HPDE6-E6E7 (cell line): Measurements from ENCODE around the gene SMARCB1.
"Not testable (repeated sequence)": the region's sequence is repeated elsewhere in the genome, so short reads cannot be mapped to it uniquely, and the experiment has no call there.

Source experiments
- DNase-seq: peaks from one replicate; pipeline ENCODE4 v3.0.0; 2011; ENCODE audit warnings: missing footprints; ENCODE audit errors: extremely low spot score

The SMARCB1 gene

DNA sequence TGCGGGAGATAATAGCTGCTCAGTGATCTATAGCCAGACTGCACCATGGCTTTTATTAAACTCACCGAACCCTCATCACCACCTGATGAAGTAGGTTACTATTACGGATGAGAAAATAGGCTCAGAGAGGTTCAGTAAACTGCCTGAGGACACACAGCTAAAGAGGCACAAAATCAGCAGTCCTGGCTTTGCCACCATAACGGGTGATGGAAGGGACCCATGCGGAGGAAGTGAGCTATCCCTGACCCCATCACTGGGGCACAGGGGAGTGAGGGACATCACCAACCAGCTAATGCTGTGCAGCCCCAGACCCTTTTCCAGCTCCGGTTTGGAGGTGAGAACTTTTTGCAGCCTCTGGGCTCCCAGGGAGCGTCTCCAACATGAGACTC, 59.3 kb downstream of the SMARCB1 start:
- DNase-seq, result no peak

DNA sequence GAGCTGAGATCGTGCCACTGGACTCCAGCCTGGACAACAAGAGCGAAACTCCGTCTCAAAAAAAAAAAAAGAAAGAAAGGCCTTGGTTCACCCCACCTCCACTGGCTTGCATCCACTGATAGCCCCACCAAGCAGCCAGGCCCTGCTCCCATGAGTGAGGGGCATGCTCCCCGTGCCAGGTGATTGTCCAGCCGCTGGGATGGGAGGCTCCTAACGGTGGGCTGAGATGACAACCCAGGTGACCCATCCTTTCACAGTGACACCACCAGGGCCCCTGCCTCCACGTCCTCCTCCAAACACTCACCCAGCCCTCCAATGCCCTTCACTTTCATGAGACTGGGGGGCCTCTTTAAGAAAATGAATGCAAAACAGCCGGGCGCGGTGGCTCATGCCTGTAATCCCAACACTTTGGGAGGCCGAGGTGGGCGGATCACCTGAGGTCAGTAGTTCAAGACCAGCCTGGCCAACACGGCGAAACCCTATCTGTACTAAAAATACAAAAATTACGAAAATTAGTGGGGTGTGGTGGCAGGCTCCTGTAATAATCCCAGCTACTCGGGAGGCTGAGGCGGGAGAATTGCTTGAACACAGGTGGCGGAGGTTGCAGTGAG, 60.6 kb downstream of the SMARCB1 start:
- no peak for DNase-seq

DNA sequence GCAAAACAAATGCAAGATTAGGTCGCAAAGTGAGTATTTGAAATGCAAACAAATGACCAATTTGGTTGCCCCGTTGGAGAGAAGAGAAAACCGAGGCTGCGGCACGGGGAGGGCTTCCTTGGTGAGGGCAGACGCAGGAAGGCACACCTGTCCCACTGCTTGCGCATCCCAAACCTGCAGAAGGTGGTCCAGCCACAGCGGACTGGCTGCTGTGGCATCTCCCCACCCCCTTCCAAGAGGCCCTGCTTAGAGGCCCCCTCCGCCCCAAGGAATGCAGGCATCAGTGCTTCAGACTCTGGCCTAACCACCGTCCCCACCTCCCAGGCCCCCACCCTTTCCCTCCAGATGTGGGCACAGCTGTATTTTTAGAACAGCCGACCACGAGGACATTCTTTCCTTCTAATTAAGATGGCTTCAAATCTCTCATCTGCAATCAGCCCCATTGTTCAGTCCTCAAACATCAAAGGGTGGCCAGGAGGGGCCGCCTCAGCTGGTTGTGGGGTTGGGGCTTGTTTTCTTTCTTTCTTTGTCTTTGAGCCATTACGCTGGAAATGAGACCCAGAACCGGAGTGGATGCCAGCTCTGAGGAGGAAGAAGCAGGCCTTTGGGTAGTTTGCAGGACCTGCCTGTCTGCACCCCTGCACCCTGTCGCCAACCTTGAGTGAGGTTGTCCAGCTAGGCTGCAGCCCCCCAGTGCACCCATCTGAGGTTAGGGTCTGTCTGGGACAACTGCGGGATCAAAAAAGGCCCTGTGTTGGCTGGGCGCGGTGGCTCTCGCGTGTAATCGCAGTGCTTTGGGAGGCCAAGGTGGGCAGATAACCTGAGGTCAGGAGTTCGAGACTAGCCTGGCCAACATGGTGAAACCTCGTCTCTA, 61.5 kb downstream of the SMARCB1 start:
- DNase-seq, result no peak

- DNase-seq, result peak; percentile 78
Observed at GRCh38 chr22:23849009-23850006, 62.5 kb downstream of the SMARCB1 start.

- no peak for DNase-seq
Observed at GRCh38 chr22:23850136-23850611, 63.4 kb downstream of the SMARCB1 start.

DNA sequence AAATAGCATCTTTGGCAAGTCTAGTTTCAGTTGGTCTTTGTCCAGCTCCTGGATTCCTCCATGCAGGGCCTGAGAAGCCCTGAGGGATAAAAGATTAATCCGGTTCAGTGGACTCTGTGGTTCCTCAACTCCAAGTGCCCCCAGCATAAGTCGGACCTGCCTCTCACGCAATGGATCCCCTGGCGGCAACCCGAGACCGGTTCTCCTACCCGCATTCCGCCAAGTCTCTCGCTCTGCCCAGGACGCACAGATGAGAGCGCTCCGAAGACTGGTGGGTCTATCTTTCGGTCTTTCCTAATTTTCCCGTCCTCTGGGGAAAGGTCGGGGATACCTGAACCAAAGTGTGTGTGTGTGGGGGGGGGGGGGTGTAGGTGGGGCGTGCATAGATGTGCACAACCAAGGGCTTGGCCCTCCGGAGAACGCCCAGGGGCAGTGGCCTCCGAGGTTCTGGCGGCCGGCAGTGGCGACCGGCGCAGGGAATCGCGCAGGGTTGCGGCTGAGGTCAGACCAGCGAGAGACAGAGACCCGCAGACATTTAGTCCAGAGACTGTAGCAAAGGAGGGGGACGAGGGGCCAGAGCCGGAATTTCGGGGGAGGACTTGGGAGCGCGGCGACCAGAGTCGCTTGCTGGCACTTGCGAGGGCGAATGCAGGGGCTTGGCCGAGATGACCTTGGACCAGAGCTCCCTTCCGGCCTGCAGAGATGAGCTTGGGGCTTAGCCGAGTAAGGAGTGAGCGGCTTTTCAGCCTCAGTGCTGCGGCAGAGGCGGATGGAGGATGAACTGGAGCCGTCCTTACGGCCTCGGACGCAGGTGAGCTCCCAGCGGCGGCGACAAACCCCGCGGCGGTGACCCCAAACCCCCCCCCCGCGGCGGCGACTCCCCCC, 70.2 kb downstream of the SMARCB1 start:
- DNase-seq, result no peak

GRCh38 chr22:23857606-23858483, 71.1 kb downstream of the SMARCB1 start, which contains the start of gene SLC2A11:
Gene SLC2A11 (plus strand): TSS chr22:23857875. CDS start chr22:23858000, 125 bp downstream.
- peak; percentile 94 for DNase-seq

- no peak for DNase-seq
Observed at GRCh38 chr22:23858484-23858815, 71.7 kb downstream of the SMARCB1 start.

DNA sequence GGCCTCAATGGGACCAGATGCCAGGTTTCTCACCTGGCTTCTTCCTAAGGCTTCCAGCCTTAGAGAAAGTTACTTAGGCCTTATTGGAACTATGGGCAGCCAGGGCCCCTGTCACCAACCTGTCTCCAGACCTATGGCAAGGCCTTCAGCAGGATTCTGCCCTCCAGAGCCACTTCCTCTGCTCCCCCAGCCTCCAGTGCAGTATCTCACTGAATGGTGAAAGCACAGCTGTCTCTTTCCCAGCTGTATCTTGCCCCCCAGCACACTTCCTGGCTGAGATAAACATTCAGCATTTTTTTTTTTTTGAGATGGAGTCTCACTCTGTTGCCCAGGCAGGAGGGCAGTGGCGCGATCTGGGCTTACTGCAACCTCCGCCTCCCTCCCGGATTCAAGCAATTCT, 72.4 kb downstream of the SMARCB1 start:
- no peak for DNase-seq

GRCh38 chr22:23860187-23860586, 73.4 kb downstream of the SMARCB1 start:
- not testable (repeated sequence) for DNase-seq

DNA sequence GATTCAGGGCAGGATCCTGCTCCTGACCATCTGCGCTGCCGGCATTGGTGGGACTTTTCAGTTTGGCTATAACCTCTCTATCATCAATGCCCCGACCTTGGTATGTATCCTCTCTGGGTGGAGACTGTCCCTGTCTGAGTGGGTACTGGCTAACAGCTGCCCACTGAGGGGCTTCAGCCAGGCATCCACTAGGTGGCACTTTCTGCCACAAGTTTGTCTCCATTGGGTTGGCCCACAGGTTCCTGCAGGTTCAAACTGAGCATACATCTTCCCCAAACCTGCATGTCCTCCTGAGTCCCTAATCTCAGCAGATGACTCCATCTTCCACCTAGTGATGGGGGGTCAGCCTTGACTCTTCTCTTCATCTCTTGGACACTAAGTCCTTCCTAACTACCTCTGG, 75.3 kb downstream of the SMARCB1 start:
- DNase-seq, result peak; percentile 44

DNA sequence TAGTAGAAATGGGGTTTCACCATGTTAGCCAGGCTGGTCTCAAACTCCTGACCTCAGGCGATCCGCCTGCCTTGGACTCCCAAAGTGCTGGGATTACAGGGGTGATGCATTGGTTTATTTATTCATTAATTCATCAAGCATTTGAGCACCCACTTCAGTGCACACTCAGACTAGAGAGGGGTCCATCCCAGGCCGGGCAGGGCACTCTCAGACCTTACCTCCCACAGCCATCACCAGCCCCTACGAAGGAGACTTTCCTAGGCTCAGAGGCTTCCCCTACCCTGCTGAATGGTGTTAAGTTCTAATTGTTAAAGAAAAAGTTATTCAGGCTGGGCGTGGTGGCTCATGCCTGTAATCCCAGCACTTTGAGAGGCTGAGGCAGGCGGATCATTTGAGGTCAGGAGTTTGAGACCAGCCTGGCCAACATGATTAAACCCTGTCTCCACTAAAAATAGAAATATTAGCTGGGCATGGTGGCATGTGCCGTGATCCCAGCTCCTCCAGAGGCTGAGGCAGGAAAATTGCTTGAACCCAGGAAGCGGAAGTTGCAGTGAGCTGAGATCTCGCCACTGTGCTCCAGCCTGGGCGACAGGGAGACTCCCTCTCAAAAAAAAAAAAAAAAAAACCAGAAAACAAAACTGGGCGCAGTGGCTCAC, 77.9 kb downstream of the SMARCB1 start:
- DNase-seq, result not testable (repeated sequence)

DNA sequence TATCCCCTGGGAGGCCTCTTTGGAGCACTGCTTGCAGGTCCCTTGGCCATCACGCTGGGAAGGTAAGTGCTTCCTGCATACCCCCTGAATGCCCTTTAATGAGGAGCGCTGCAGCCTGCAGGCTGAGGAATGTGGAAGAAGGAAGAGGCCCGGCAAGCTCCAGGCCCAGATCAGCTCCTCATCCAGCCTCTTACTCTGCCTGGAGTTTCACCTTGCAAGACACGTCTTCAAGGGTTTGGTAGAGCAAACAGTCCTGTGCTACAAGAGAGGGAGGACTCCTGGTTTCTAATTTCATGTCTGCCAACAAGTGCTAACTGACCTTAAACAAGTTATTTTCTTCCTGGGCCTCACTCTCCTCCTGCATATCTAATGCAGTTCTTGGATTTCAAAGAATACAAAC, 81.8 kb downstream of the SMARCB1 start:
- DNase-seq, result no peak

DNA sequence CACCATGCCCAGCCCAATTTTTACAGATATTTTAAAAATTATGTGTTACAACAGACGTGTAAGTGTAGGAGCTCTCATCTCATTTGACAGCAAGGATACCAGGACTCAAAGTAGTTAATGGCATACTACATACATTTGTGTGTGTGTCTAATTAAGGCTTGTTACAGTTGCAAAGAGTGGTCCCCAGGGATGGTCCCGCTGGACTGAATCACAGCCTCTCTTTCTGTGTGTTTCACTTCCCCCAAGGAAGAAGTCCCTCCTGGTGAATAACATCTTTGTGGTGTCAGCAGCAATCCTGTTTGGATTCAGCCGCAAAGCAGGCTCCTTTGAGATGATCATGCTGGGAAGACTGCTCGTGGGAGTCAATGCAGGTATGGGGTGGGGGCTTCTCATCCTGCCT, 88.1 kb downstream of the SMARCB1 start:
- DNase-seq, result no peak

GRCh38 chr22:23875801-23876200, 89.0 kb downstream of the SMARCB1 start:
- no peak for DNase-seq

DNA sequence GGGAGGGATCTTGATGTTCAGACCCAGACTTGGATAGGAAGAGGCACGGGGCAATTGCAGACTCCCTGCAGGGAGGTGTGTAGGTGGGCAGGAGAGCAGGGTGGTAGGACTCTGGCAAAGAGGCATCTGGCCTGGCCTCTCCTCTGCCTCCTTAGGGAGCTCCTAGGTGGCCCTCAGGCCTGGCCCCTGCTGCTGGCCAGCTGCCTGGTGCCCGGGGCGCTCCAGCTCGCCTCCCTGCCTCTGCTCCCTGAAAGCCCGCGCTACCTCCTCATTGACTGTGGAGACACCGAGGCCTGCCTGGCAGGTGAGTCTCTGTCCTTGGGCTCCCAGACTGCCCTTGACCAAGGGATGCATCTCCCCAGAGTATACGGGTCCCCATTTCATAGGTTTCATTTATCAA, 90.8 kb downstream of the SMARCB1 start:
- DNase-seq, result no peak

- DNase-seq, result no peak
Observed at GRCh38 chr22:23878219-23878618, 91.5 kb downstream of the SMARCB1 start.

- DNase-seq, result no peak
Observed at GRCh38 chr22:23882370-23882769, 95.6 kb downstream of the SMARCB1 start.

DNA sequence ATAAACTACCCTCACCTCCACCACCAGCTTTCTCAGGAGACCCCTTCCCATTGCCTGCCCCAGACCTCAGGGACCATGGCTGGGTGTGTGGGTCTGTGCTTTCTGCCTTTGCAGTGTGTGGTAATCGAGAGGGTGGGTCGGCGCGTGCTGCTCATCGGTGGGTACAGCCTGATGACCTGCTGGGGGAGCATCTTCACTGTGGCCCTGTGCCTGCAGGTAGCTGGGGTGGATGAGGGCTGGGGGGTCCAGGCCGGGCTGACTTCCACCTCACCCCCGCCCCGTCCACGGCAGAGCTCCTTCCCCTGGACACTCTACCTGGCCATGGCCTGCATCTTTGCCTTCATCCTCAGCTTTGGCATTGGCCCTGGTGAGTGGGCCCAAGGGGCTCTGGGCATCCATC, 96.9 kb downstream of the SMARCB1 start:
- no peak for DNase-seq
